Mesenchymal stem cell (in vitro differentiated cells and primary cell): ENCODE results near the gene BACE2.
"Not testable (repeated sequence)": the region's sequence is repeated elsewhere in the genome, so short reads cannot be mapped to it uniquely, and the experiment has no call there.

Source experiments
- DNase-seq: peaks from one replicate; pipeline ENCODE4 v3.0.0-alpha.2; 2013
- H2AFZ ChIP-seq: one replicate; pipeline ENCODE4 v1.6.1; 2013; ENCODE audit warnings: low read depth, mild to moderate bottlenecking, control low read depth, inconsistent platforms, low read length, moderate library complexity
- H2AK5ac ChIP-seq: 2 replicates; pipeline ENCODE4 v1.6.1; 2013; ENCODE audit warnings: low read length, moderate library complexity, mild to moderate bottlenecking, inconsistent platforms; ENCODE audit not compliant: severe bottlenecking
- H2BK120ac ChIP-seq: one replicate; pipeline ENCODE4 v1.6.1; 2013; ENCODE audit warnings: low read depth, mild to moderate bottlenecking, inconsistent platforms, low read length, moderate library complexity
- H2BK12ac ChIP-seq, 2 experiments: one replicate each; pipeline ENCODE4 v1.6.1; 2013; ENCODE audit warnings: inconsistent platforms in 2 of 2, low read length in 2 of 2, mild to moderate bottlenecking in 2 of 2, moderate library complexity in 2 of 2, control low read depth in 1 of 2
- H2BK15ac ChIP-seq: one replicate; pipeline ENCODE4 v1.6.1; 2013; ENCODE audit warnings: mild to moderate bottlenecking, low read depth, inconsistent platforms; ENCODE audit not compliant: poor library complexity, severe bottlenecking
- H2BK5ac ChIP-seq: 2 replicates; pipeline ENCODE4 v1.6.1; 2013; ENCODE audit warnings: low read depth, mild to moderate bottlenecking, low read length, control low read depth, inconsistent platforms; ENCODE audit not compliant: poor library complexity, severe bottlenecking
- H3K14ac ChIP-seq, 2 experiments: one replicate each; pipeline ENCODE4 v1.6.1; 2013; ENCODE audit warnings: inconsistent platforms in 2 of 2, low read length in 2 of 2, control low read depth in 1 of 2, mild to moderate bottlenecking in 1 of 2, moderate library complexity in 1 of 2
- H3K18ac ChIP-seq, 2 experiments: one replicate each; pipeline ENCODE4 v1.6.1; 2013; ENCODE audit warnings: inconsistent platforms in 2 of 2, low read length in 2 of 2, control low read depth in 1 of 2, low read depth in 1 of 2, mild to moderate bottlenecking in 1 of 2
- H3K23ac ChIP-seq, 2 experiments: one replicate each; pipeline ENCODE4 v1.6.1; 2013; ENCODE audit warnings: inconsistent platforms in 2 of 2, low read length in 2 of 2, mild to moderate bottlenecking in 2 of 2, moderate library complexity in 2 of 2, control low read depth in 1 of 2
- H3K27ac ChIP-seq: 2 replicates; pipeline ENCODE4 v1.5.1; 2013; ENCODE audit warnings: mild to moderate bottlenecking, moderate library complexity, low read length, control low read depth, inconsistent platforms; ENCODE audit not compliant: poor library complexity, severe bottlenecking
- H3K27me3 ChIP-seq, 2 experiments: 2 replicates each; pipeline versions ENCODE4 v1.6.1 to v1.7.0; 2013; ENCODE audit warnings: low read length in 2 of 2, mild to moderate bottlenecking in 2 of 2, moderate library complexity in 2 of 2, control low read depth in 1 of 2, inconsistent platforms in 1 of 2; ENCODE audit not compliant: control insufficient read depth in 1 of 2, insufficient read depth in 1 of 2
- H3K36me3 ChIP-seq, 2 experiments: 2 replicates each; pipeline versions ENCODE4 v1.6.1 to v1.7.0; 2013; ENCODE audit warnings: low read length in 2 of 2, control low read depth in 1 of 2, inconsistent platforms in 1 of 2, low read depth in 1 of 2, mild to moderate bottlenecking in 1 of 2; ENCODE audit not compliant: insufficient read depth in 2 of 2, control insufficient read depth in 1 of 2
- H3K4ac ChIP-seq, 2 experiments: one replicate each; pipeline ENCODE4 v1.6.1; 2013; ENCODE audit warnings: inconsistent platforms in 2 of 2, low read length in 2 of 2, mild to moderate bottlenecking in 2 of 2, moderate library complexity in 2 of 2, control low read depth in 1 of 2, low read depth in 1 of 2
- H3K4me1 ChIP-seq: 2 replicates; pipeline ENCODE4 v1.6.1; 2013; ENCODE audit warnings: low read depth, low read length, control low read depth; ENCODE audit not compliant: control insufficient read depth, insufficient read depth
- H3K4me2 ChIP-seq: 2 replicates; pipeline ENCODE4 v1.6.1; 2013; ENCODE audit warnings: low read length, mild to moderate bottlenecking, inconsistent platforms; ENCODE audit not compliant: poor library complexity, severe bottlenecking
- H3K4me3 ChIP-seq, 2 experiments: 2 replicates each; pipeline versions ENCODE4 v1.5.1 to v1.7.0; 2013; ENCODE audit warnings: low read length in 2 of 2, mild to moderate bottlenecking in 2 of 2, control low read depth in 1 of 2, low read depth in 1 of 2; ENCODE audit not compliant: insufficient read depth in 1 of 2
- H3K79me1 ChIP-seq: replicated peaks from 2 replicates; pipeline ENCODE4 v1.6.1; 2013; ENCODE audit warnings: mild to moderate bottlenecking, control low read depth, low read length, inconsistent platforms; ENCODE audit not compliant: poor library complexity, severe bottlenecking
- H3K9ac ChIP-seq: 2 replicates; pipeline ENCODE4 v1.7.0; 2013; ENCODE audit warnings: mild to moderate bottlenecking, low read length, moderate library complexity
- H3K9me3 ChIP-seq: 2 replicates; pipeline ENCODE4 v1.7.0; 2013; ENCODE audit warnings: mild to moderate bottlenecking, low read length; ENCODE audit not compliant: control insufficient read depth
- H4K8ac ChIP-seq: one replicate; pipeline ENCODE4 v1.6.1; 2013; ENCODE audit warnings: inconsistent platforms, mild to moderate bottlenecking, low read length, moderate library complexity
- H4K91ac ChIP-seq: one replicate; pipeline ENCODE4 v1.6.1; 2013; ENCODE audit warnings: mild to moderate bottlenecking, low read length, inconsistent platforms
- WGBS: methylation state at CpG from one replicate; pipeline ENCODE4 v1.1.7; 2013; ENCODE audit warnings: mixed read lengths; 5-methylcytosine and 5-hydroxymethylcytosine counted together

BACE2 gene

GRCh38 chr21:41192552-41192951 is 24.6 kb downstream of the BACE2 start:
- WGBS, result 79% methylated on average over 4 of the region's 4 CpGs
- not testable (repeated sequence) for DNase-seq, H3K4me3 ChIP-seq, H3K27me3 ChIP-seq, H2BK15ac ChIP-seq, H3K4me2 ChIP-seq, H2BK12ac ChIP-seq, H3K4me1 ChIP-seq, H3K9me3 ChIP-seq, H3K27ac ChIP-seq, H2AK5ac ChIP-seq, H3K79me1 ChIP-seq, H2BK5ac ChIP-seq, H3K9ac ChIP-seq, H2AFZ ChIP-seq, H3K4ac ChIP-seq, H3K14ac ChIP-seq, H4K8ac ChIP-seq, H2BK120ac ChIP-seq, H3K23ac ChIP-seq, H3K36me3 ChIP-seq, H3K18ac ChIP-seq, H4K91ac ChIP-seq

- Histone ChIP-seq H3K18ac (no peak overlapping the region), H3K4me2 (no peak overlapping the region), H4K8ac (no peak overlapping the region), H3K79me1 (peaks cover 7% of the 10 kb centered on the region), H3K4me1 (peaks cover 1% of the 10 kb centered on the region), H3K4ac (no peak overlapping the region), H2BK120ac (no peak overlapping the region), H3K23ac (no peak overlapping the region), H3K14ac (no peak overlapping the region), H2BK12ac (no peak overlapping the region), H3K36me3 (no peaks in the 10 kb centered on the region), H4K91ac (no peak overlapping the region), H2AK5ac (no peak overlapping the region), H2AFZ (no peak overlapping the region), H3K9ac (no peak overlapping the region), H3K27ac (no peak overlapping the region), H2BK15ac (no peak overlapping the region), H3K4me3 (no peak overlapping the region), H2BK5ac (no peak overlapping the region), H3K9me3 (no peaks in the 10 kb centered on the region), H3K27me3 (no peaks in the 10 kb centered on the region)
- 79% methylated on average over 5 of the region's 5 CpGs for WGBS
- DNase-seq, result no peak
These were observed 27.4 kb downstream of the BACE2 start for GRCh38 chr21:41195311-41195710.

GRCh38 chr21:41196993-41197392 is 29.0 kb downstream of the BACE2 start:
- no peak overlapping the region for H2AFZ ChIP-seq
- no peak overlapping the region for H3K18ac ChIP-seq
- no peak for DNase-seq
- H3K4me3 ChIP-seq, result no peak overlapping the region
- H3K36me3 ChIP-seq, result peaks cover 0 to 4% of the 10 kb centered on the region in 2 experiments
- no peak overlapping the region for H2BK5ac ChIP-seq
- H2AK5ac ChIP-seq, result no peak overlapping the region
- no peak overlapping the region for H3K4ac ChIP-seq
- H3K79me1 ChIP-seq, result peaks cover 11% of the 10 kb centered on the region
- no peaks in the 10 kb centered on the region for H3K27me3 ChIP-seq
- no peak overlapping the region for H2BK12ac ChIP-seq
- H3K4me1 ChIP-seq, result peaks cover 1% of the 10 kb centered on the region
- H3K9ac ChIP-seq, result no peak overlapping the region
- H3K14ac ChIP-seq, result no peak overlapping the region
- no peak overlapping the region for H3K23ac ChIP-seq
- no peak overlapping the region for H4K91ac ChIP-seq
- no peak overlapping the region for H3K4me2 ChIP-seq
- WGBS, result 59% methylated on average over 3 of the region's 5 CpGs
- no peak overlapping the region for H4K8ac ChIP-seq
- no peak overlapping the region for H2BK120ac ChIP-seq
- no peak overlapping the region for H2BK15ac ChIP-seq
- H3K9me3 ChIP-seq, result no peaks in the 10 kb centered on the region
- no peak overlapping the region for H3K27ac ChIP-seq

GRCh38 chr21:41197582-41197981 is 29.6 kb downstream of the BACE2 start:
- Histone ChIP-seq H2BK15ac (no peak overlapping the region), H3K14ac (no peak overlapping the region), H3K4me3 (no peak overlapping the region), H3K4ac (no peak overlapping the region), H3K79me1 (peaks cover 11% of the 10 kb centered on the region), H3K9ac (no peak overlapping the region), H3K27me3 (no peaks in the 10 kb centered on the region), H3K27ac (no peak overlapping the region), H4K91ac (no peak overlapping the region), H2BK120ac (no peak overlapping the region), H3K23ac (no peak overlapping the region), H4K8ac (no peak overlapping the region), H3K9me3 (no peaks in the 10 kb centered on the region), H2BK12ac (no peak overlapping the region), H2AFZ (no peak overlapping the region), H2BK5ac (no peak overlapping the region), H3K18ac (no peak overlapping the region), H3K4me1 (peaks cover 1% of the 10 kb centered on the region), H2AK5ac (no peak overlapping the region), H3K36me3 (peaks cover 0 to 4% of the 10 kb centered on the region in 2 experiments), H3K4me2 (no peak overlapping the region)
- no peak for DNase-seq
- no CpG with 5 or more reads among the region's 2 CpGs for WGBS
